Mesothelial cell of epicardium (in vitro differentiated cells): ENCODE results near the gene SERAC1. TPM values are rescaled to one million over a fixed set of nuclear protein-coding genes. Genes with fewer than 3 reads are reported as not detected.
"Not testable (repeated sequence)": the region's sequence is repeated elsewhere in the genome, so short reads cannot be mapped to it uniquely, and the experiment has no call there.

Experiments
- DNase-seq, 2 experiments: peaks; one replicate each; pipeline ENCODE4 v3.0.0; 2021; ENCODE audit warnings: low spot score in 2 of 2; ENCODE audit not compliant: unreplicated experiment in 2 of 2
- H3K27ac Mint-ChIP-seq: 2 replicates; pipeline ENCODE4 v1.8.0; 2021; ENCODE audit warnings: mixed read lengths
- H3K27me3 Mint-ChIP-seq: 2 replicates; pipeline ENCODE4 v1.8.0; 2021; ENCODE audit warnings: low read depth, mixed read lengths
- H3K36me3 Mint-ChIP-seq: 2 replicates; pipeline ENCODE4 v1.8.0; 2021; ENCODE audit warnings: mixed read lengths
- H3K4me1 Mint-ChIP-seq: 2 replicates; pipeline ENCODE4 v1.8.0; 2021; ENCODE audit warnings: mixed read lengths
- H3K4me3 Mint-ChIP-seq: 2 replicates; pipeline ENCODE4 v1.8.0; 2021; ENCODE audit warnings: mild to moderate bottlenecking, moderate library complexity, mixed read lengths
- H3K9me3 Mint-ChIP-seq: 2 replicates; pipeline ENCODE4 v1.8.0; 2021; ENCODE audit warnings: mixed read lengths
- total RNA-seq: library from RNA; stranded (reverse); gene quantifications from 3 replicates; pipeline ENCODE4 v1.2.1, GENCODE V29; 2021
- TF ChIP-seq, protein P1 (sequence below): fragments of 200-600 bp; sonication (generic); IDR thresholded peaks from one replicate; pipeline ENCODE4 v1.5.0; 2021; ENCODE audit warnings: antibody characterized with exemption; ENCODE audit not compliant: unreplicated experiment

SERAC1 gene
- total RNA-seq, 1 donor from 2014 or later: 9.8 TPM

DNA sequence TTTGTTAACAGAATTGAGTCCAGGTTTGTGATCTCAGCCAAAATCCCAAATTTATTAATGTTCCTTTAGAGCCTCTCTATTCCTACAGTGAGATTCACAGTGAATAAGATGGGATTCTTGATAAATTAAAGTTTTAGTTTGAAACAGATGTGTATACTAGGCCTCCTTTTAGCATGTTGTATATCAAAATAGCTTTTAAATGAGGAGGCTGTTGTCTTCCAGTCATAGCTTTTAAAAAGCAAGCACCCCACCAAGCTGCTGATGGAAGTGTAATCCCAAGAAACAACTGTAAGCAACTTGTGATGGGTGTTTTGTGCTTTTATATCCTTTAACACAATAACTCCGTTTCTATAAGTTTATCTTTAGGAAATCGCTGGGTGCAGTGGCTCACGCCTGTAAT, 7.0 kb upstream of the SERAC1 start:
- Mint-ChIP-seq H3K36me3 (peaks cover 47% of the 10 kb centered on the region), H3K4me1 (peaks cover 8% of the 10 kb centered on the region), H3K27me3 (no peaks in the 10 kb centered on the region), H3K4me3 (no peak overlapping the region), H3K9me3 (peaks cover 24% of the 10 kb centered on the region), H3K27ac (no peak overlapping the region)
- no peak for DNase-seq
- TF ChIP-seq, protein P1, sequence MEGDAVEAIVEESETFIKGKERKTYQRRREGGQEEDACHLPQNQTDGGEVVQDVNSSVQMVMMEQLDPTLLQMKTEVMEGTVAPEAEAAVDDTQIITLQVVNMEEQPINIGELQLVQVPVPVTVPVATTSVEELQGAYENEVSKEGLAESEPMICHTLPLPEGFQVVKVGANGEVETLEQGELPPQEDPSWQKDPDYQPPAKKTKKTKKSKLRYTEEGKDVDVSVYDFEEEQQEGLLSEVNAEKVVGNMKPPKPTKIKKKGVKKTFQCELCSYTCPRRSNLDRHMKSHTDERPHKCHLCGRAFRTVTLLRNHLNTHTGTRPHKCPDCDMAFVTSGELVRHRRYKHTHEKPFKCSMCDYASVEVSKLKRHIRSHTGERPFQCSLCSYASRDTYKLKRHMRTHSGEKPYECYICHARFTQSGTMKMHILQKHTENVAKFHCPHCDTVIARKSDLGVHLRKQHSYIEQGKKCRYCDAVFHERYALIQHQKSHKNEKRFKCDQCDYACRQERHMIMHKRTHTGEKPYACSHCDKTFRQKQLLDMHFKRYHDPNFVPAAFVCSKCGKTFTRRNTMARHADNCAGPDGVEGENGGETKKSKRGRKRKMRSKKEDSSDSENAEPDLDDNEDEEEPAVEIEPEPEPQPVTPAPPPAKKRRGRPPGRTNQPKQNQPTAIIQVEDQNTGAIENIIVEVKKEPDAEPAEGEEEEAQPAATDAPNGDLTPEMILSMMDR: no peak

DNA sequence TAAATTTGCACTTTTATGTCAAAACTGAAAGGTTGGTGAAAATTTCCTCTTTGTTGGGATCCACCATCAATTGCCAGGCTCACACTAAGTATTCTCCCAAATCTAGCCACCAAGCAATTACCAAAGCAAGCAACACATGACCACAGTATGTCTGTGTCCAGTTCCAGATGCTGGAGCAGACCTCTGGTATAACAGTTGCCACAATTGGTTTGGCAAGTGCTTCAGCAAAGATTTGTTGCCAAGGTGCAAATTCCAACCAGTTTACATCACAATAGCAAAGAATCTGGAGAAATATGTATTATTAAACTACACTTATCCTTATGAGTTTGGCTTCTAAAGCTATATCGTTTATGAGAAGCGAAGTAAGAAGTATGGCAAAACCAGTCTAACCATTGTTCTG, 6.5 kb upstream of the SERAC1 start:
- DNase-seq: no peak
- no peak overlapping the region for H3K4me3 Mint-ChIP-seq
- H3K36me3 Mint-ChIP-seq: peaks cover 41% of the 10 kb centered on the region
- TF ChIP-seq, protein P1: no peak
- H3K27me3 Mint-ChIP-seq: no peaks in the 10 kb centered on the region
- H3K27ac Mint-ChIP-seq: no peak overlapping the region
- H3K4me1 Mint-ChIP-seq: peaks cover 10% of the 10 kb centered on the region
- peaks cover 18% of the 10 kb centered on the region for H3K9me3 Mint-ChIP-seq

DNA sequence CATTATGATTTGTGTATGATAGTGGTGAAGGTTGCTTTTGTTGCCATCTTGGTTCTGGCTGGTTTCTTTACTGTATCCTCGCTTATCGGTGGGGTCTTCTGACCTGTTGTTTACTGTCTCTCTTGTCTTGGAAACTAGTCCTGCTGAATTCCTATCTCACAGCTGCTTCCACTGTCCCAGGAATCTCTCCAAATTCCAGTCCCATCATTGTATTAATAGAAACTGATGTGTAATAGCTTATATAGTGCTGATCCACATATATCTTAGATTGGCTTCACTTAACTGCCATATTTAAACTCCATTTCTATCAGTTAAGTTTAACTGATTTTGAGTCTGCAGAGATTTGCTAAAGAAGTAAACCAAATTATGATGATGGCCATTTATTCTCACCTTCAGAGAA, 6.0 kb upstream of the SERAC1 start:
- H3K36me3 Mint-ChIP-seq: peaks cover 36% of the 10 kb centered on the region
- H3K9me3 Mint-ChIP-seq: peaks cover 13% of the 10 kb centered on the region
- H3K4me3 Mint-ChIP-seq: no peak overlapping the region
- TF ChIP-seq, protein P1: no peak
- peaks cover 10% of the 10 kb centered on the region for H3K4me1 Mint-ChIP-seq
- H3K27me3 Mint-ChIP-seq: no peaks in the 10 kb centered on the region
- no peak for DNase-seq
- peak overlapping the region; percentile 39 for H3K27ac Mint-ChIP-seq

DNA sequence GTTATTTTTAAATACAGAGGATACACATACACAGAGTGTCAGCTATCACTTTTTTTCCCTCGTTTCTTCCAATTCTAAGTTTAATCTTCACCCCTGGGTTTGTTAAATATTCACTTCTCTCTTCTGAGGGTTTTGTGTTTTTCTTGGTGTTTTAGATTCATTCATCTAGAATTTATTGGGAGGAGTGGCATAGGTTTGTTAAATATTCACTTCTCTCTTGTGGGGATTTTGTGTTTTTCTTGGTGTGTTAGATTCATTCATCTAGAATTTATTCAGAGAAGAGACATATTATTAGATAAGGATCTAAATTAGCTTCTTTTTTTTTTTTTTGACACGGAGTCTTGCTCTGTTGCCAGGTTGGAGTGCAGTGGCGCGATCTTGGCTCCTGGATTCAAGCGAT, 3.9 kb upstream of the SERAC1 start:
- no peak for DNase-seq
- Mint-ChIP-seq H3K27ac (no peak overlapping the region), H3K27me3 (no peaks in the 10 kb centered on the region), H3K36me3 (peaks cover 18% of the 10 kb centered on the region), H3K4me3 (no peak overlapping the region), H3K9me3 (no peaks in the 10 kb centered on the region), H3K4me1 (peaks cover 10% of the 10 kb centered on the region)
- TF ChIP-seq, protein P1: no peak

DNA sequence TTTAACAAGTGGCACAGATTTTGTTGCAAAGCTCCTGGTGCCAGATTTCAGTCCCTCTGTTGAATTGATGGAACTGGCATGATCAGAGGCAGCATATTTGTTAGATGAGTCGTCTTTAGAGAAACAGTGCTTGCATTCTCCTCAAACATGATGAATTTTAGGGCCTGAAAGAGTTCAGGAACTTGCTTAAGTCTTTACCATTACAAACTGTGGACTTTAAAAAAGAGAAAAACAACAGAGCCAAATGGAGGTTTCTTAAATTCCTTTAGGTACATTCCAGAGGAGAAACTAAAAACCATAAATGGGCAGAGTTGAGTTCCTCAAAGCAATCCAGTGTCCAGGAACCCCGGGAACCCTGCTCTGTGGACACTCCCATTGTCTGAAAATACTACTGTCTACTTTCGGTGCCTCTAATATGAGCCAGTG, 2.6 kb upstream of the SERAC1 start:
- H3K36me3 Mint-ChIP-seq: peaks cover 13% of the 10 kb centered on the region
- peaks cover 14% of the 10 kb centered on the region for H3K4me1 Mint-ChIP-seq
- no peak for DNase-seq
- no peak overlapping the region for H3K4me3 Mint-ChIP-seq
- H3K27ac Mint-ChIP-seq: peak overlapping the region; percentile 21
- H3K27me3 Mint-ChIP-seq: no peaks in the 10 kb centered on the region
- no peaks in the 10 kb centered on the region for H3K9me3 Mint-ChIP-seq
- TF ChIP-seq, protein P1: no peak

DNA sequence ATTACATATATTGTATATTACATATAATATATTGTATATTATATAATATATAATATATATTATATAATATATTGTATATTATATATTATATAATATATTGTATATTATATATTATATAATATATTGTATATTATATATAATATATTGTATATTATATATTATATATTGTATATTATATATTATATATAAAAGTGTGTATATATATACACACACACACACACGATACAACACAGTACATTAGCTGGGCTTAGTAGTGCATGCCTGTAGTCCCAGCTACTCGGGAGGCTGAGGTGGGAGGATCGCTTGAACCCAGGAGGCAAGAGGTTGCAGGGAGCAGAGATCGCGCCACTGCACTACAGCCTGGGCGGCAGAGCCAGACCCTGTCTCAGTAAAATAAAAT, 1.6 kb upstream of the SERAC1 start:
- not testable (repeated sequence) for H3K27me3 Mint-ChIP-seq, DNase-seq, H3K9me3 Mint-ChIP-seq, H3K4me3 Mint-ChIP-seq, H3K27ac Mint-ChIP-seq
- Mint-ChIP-seq H3K36me3 (peaks cover 13% of the 10 kb centered on the region), H3K4me1 (peaks cover 14% of the 10 kb centered on the region)
